Breast epithelium (tissue), 3 donors: ENCODE results near the gene RABGEF1.

ENCODE experiments used
- CTCF ChIP-seq, 3 donors: fragments of 450-650 bp; IDR thresholded peaks; one replicate each; pipeline ENCODE4 v1.5.1; 2016 to 2017; ENCODE audit warnings: antibody characterized with exemption in 3 of 3, mild to moderate bottlenecking in 3 of 3, moderate library complexity in 3 of 3
- POLR2A ChIP-seq: fragments of 450-650 bp; IDR thresholded peaks from one replicate; pipeline ENCODE4 v1.6.1; 2016; ENCODE audit warnings: antibody characterized with exemption, mild to moderate bottlenecking, moderate library complexity

- TF ChIP-seq CTCF (IDR thresholded peaks at IDR 0.05) (no peak), POLR2A (no peak)
Observed at GRCh38 chr7:66837007-66837406, 96.5 kb downstream of the RABGEF1 start.
